Stomach smooth muscle (tissue), 2 donors: ENCODE results near the gene RPL26.

ENCODE experiments used
- H3K27ac ChIP-seq: one replicate; pipeline ENCODE4 v1.7.0; 2013; ENCODE audit warnings: mild to moderate bottlenecking, low read length, inconsistent platforms
- H3K27me3 ChIP-seq, 2 donors: one replicate each; pipeline ENCODE4 v1.7.0; 2013; ENCODE audit warnings: low read length in 2 of 2; ENCODE audit not compliant: insufficient read depth in 2 of 2, control insufficient read depth in 1 of 2
- H3K36me3 ChIP-seq, 2 donors: one replicate each; pipeline ENCODE4 v1.7.0; 2013; ENCODE audit warnings: low read length in 2 of 2; ENCODE audit not compliant: control insufficient read depth in 2 of 2, insufficient read depth in 2 of 2
- H3K4me1 ChIP-seq: one replicate; pipeline ENCODE4 v1.7.0; 2013; ENCODE audit warnings: low read length; ENCODE audit not compliant: control insufficient read depth, insufficient read depth
- H3K4me3 ChIP-seq, 2 donors: one replicate each; pipeline ENCODE4 v1.7.0; 2013; ENCODE audit warnings: low read length in 2 of 2
- H3K9ac ChIP-seq, 2 donors: one replicate each; pipeline ENCODE4 v1.7.0; 2013; ENCODE audit warnings: low read length in 2 of 2, mild to moderate bottlenecking in 1 of 2
- H3K9me3 ChIP-seq, 2 donors: one replicate each; pipeline ENCODE4 v1.7.0; 2013; ENCODE audit warnings: low read length in 2 of 2; ENCODE audit not compliant: control insufficient read depth in 2 of 2
- donor health status: healthy.
- donor health status: Pancreatic carcinoma.

RPL26 gene

DNA sequence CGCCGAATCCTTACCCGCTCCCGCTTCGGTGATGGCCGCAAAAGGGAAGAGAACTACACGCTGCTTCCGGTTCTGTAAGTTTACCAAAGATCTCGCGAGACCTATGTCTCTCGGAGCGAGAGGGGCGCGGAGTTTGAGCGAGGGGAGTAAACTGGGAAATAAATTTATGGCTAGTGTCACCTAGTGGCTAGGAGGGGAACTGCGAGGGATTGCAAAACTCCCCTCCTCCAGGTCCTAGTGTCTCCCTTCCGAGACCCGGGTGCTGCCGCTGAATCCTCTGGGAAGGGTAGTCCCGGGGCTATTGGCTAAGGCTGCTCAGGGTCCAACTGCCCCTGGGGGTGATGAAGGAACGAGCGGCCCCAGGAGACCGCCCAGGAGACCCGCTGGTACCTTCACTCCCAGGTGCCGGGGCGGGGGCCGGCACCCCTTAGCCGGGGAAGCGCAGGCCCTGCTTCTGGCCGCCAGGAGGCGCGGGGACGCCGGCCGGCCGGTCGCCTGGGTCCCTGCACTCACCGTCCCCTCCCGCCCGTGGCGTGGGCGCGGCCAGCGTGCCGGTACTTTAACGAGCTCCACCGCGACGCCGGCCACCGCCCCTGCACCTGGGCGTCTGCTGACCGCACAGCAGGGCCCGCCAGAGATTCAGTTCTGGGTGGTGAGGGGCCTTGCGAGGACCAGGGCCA lies at the start of gene RPL26:
Gene RPL26 (minus strand): TSS at position 51 of the 680 bp plus-strand sequence. CDS start 883 bp downstream, outside the sequence.
- H3K4me3 ChIP-seq, result peak within 1 kb of the TSS; percentile 93 to 99
- no peaks in the 10 kb centered on the region for H3K9me3 ChIP-seq
- H3K27me3 ChIP-seq, result no peaks in the 10 kb centered on the region
- H3K9ac ChIP-seq, result peak within 1 kb of the TSS; percentile 84 to 93
- H3K36me3 ChIP-seq, result peaks cover 23 to 29% of the 10 kb centered on the region in 2 donors
- peak within 1 kb of the TSS; percentile 41 for H3K27ac ChIP-seq
- peaks cover 29% of the 10 kb centered on the region for H3K4me1 ChIP-seq

- H3K36me3 ChIP-seq, result no peaks in the 10 kb centered on the region
- peaks cover 9% of the 10 kb centered on the region for H3K4me1 ChIP-seq
- H3K9me3 ChIP-seq, result no peaks in the 10 kb centered on the region
- H3K27me3 ChIP-seq, result no peaks in the 10 kb centered on the region
- H3K9ac ChIP-seq, result no peak overlapping the region
- H3K27ac ChIP-seq, result peak overlapping the region; percentile 82
- no peak overlapping the region for H3K4me3 ChIP-seq
Measured at GRCh38 chr17:8430966-8431365, 48.0 kb upstream of the RPL26 start.

DNA sequence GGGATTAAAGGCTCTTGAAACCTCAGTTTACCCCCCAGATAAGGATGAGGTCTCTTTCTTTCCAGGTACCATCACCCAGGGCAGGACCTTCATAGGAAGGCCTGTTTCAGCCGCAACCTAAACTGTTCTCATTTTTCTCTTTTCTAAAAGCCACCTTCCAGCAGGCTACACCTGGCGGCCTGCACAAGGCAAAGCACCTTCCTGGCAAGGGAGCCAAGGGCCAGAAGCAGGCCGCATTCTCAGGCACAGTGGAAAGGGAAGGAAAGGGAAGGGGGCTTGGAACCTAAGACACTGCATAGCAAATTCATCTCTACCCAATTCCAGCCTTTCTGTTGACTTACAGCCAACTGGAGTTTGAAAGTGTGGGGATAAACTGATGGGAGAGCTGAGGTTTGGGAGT lies 43.8 kb upstream of the RPL26 start:
- H3K9ac ChIP-seq, result no peak overlapping the region
- H3K9me3 ChIP-seq, result no peaks in the 10 kb centered on the region
- no peak overlapping the region for H3K27ac ChIP-seq
- H3K36me3 ChIP-seq, result no peaks in the 10 kb centered on the region
- H3K4me1 ChIP-seq, result peaks cover 7% of the 10 kb centered on the region
- H3K27me3 ChIP-seq, result no peaks in the 10 kb centered on the region
- H3K4me3 ChIP-seq, result no peak overlapping the region

DNA sequence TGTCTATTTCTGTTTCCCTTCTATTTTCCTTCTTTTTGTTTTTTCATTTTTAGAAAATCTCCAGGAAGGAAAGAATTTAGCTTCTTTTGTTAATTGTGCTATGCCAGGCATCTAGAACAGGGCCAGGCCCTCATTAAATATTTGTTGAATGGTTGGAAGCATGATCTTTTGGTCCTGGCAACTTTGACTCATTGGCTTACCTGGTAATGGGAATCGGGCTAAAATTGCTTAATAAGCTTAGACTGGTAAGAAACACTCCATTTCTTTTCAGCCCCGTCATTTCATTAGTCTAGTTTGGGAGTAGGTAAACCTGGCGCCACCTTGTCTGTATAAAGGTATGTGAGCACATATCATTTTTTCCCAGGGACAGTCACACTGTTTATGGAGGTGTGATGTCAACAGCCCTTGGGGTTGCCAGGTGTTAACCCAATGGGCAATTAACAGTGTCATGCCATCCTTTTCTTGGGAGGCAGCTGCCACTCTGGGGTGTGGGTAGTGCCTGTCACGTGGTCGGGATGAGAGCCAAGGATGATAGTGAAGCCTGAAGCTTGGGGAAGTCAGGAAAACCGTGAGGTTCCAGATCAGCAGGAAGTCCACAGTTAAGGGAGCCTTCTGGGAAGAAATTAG lies 43.2 kb upstream of the RPL26 start:
- no peaks in the 10 kb centered on the region for H3K36me3 ChIP-seq
- H3K27ac ChIP-seq, result no peak overlapping the region

GRCh38 chr17:8421571-8421970 lies 38.6 kb upstream of the RPL26 start:
- Histone ChIP-seq H3K27me3 (no peaks in the 10 kb centered on the region), H3K4me1 (peaks cover 8% of the 10 kb centered on the region), H3K4me3 (no peak overlapping the region), H3K9me3 (no peaks in the 10 kb centered on the region), H3K9ac (no peak overlapping the region), H3K36me3 (no peaks in the 10 kb centered on the region), H3K27ac (no peak overlapping the region)

More for the DNA sequence above, 43.2 kb upstream of the RPL26 start:
- Histone ChIP-seq H3K4me1 (peaks cover 4% of the 10 kb centered on the region), H3K9me3 (no peaks in the 10 kb centered on the region), H3K4me3 (no peak overlapping the region), H3K9ac (no peak overlapping the region), H3K27me3 (no peaks in the 10 kb centered on the region)

GRCh38 chr17:8420041-8420934 lies 37.3 kb upstream of the RPL26 start:
- peak overlapping the region in 1 of 2 donors; percentile 21 for H3K9ac ChIP-seq
- H3K4me3 ChIP-seq, result no peak overlapping the region
- H3K9me3 ChIP-seq, result no peaks in the 10 kb centered on the region
- peaks cover 8% of the 10 kb centered on the region for H3K4me1 ChIP-seq
- H3K27ac ChIP-seq, result peak overlapping the region; percentile 70
- H3K27me3 ChIP-seq, result no peaks in the 10 kb centered on the region
- no peaks in the 10 kb centered on the region for H3K36me3 ChIP-seq

- Histone ChIP-seq H3K36me3 (no peaks in the 10 kb centered on the region), H3K4me3 (no peak overlapping the region), H3K27ac (no peak overlapping the region), H3K9ac (no peak overlapping the region), H3K4me1 (peaks cover 8% of the 10 kb centered on the region), H3K9me3 (no peaks in the 10 kb centered on the region), H3K27me3 (no peaks in the 10 kb centered on the region)
Measured at GRCh38 chr17:8419305-8419704, 36.3 kb upstream of the RPL26 start.

- no peak overlapping the region for H3K9ac ChIP-seq
- H3K36me3 ChIP-seq, result no peaks in the 10 kb centered on the region
- H3K4me3 ChIP-seq, result no peak overlapping the region
- H3K4me1 ChIP-seq, result peaks cover 8% of the 10 kb centered on the region
- no peaks in the 10 kb centered on the region for H3K27me3 ChIP-seq
- no peaks in the 10 kb centered on the region for H3K9me3 ChIP-seq
- no peak overlapping the region for H3K27ac ChIP-seq
Measured at GRCh38 chr17:8418471-8418870, 35.5 kb upstream of the RPL26 start.

- Histone ChIP-seq H3K9ac (no peak overlapping the region), H3K9me3 (no peaks in the 10 kb centered on the region), H3K27me3 (no peaks in the 10 kb centered on the region), H3K4me3 (no peak overlapping the region), H3K27ac (no peak overlapping the region), H3K36me3 (no peaks in the 10 kb centered on the region), H3K4me1 (peaks cover 8% of the 10 kb centered on the region)
Measured at GRCh38 chr17:8417806-8418205, 34.8 kb upstream of the RPL26 start.

GRCh38 chr17:8413938-8414337 lies 30.9 kb upstream of the RPL26 start:
- no peaks in the 10 kb centered on the region for H3K27me3 ChIP-seq
- no peaks in the 10 kb centered on the region for H3K36me3 ChIP-seq
- H3K4me3 ChIP-seq, result no peak overlapping the region
- no peak overlapping the region for H3K9ac ChIP-seq
- H3K27ac ChIP-seq, result no peak overlapping the region
- peaks cover 3% of the 10 kb centered on the region for H3K4me1 ChIP-seq
- no peaks in the 10 kb centered on the region for H3K9me3 ChIP-seq
